ENCODE measurements around the gene ATF3.

Gene ATF3

GRCh38 chr1:212586206-212587015 lies 22.1 kb upstream of the ATF3 start:
- no peak for DNase-seq

DNA sequence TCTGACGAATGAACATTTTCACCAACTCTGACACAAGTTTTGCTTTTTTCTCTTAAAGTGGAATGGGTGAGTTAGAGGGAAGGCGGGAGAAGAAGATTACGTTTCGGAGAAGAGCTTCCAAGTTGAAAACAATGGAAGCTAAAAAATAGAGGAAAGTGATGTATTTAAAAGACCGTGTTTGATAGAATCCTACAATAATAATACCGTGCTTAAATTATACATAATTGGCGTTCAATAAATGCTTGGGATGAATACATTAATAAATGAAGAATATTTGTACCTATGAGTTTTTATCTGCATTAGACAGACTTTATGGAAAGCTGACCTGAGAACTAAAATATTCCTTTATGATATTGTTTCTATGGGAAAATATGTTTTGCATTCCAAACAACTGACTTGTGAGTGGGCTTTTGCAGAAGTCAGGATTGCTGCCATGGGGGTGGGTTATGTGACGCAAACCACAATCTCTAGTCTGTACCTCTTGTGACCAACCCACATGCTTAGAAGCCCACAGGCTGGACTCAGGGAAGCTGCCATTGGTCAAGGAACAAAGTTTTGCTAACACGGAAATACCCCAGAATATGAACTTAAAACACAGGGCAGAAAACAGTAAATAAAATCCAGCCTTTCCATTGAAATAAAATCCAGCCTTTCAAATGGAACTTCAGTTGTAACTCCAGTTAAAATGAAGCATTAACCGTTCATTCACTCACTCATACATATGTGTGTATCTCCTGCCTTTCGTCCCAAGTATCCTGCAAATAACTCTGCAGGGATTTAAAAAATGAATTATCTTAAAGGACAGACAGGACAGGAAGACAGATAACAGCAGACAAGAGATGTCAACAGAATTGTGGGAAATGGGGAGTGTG lies 21.3 kb upstream of the ATF3 start:
- DNase-seq: no peak

GRCh38 chr1:212587888-212588510 lies 20.6 kb upstream of the ATF3 start:
- no peak for DNase-seq

GRCh38 chr1:212589446-212589845 lies 19.1 kb upstream of the ATF3 start:
- no peak for DNase-seq

GRCh38 chr1:212591922-212592321 lies 16.6 kb upstream of the ATF3 start:
- no peak for DNase-seq

- no peak for DNase-seq
These were observed 14.7 kb upstream of the ATF3 start for GRCh38 chr1:212593821-212594251.

DNA sequence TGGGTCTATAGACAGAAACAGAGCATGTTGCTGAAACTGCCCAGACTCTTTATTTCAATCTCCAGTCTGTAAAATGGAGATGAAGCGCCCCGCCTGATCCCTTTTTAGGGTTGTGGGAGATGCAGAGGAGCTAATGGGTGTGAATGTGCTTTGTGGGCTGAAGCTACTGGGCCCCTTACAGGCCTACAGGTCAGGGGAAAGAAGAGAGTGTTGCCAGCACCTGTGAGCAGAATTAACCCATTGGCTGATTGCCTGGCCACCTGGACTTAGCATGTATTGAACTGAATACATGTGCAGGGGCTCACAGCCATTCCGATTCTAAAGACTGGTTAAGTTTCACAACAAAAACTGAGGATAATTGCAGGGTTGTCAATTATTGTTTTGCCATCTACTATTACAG lies 13.9 kb upstream of the ATF3 start:
- no peak for DNase-seq

DNA sequence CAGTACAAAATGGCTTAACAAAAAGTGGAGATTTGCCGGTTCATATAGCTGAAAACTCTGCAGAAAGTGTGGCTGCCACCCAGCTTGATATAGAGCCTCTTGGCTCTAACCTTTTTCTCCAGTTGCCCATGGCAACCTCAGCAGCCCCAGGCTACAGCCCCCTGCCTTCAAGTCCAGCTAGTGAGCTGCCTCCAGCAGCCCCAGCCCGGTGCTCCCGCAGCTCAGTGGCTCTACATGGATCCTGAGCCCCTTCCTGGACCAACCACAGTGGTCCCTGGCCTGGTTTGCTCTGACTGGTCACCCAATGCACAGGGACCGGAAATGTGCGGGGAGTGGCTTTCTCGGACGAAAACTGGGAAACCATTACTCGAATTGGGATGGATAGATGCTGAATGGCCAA lies 13.3 kb upstream of the ATF3 start:
- no peak for DNase-seq

DNA sequence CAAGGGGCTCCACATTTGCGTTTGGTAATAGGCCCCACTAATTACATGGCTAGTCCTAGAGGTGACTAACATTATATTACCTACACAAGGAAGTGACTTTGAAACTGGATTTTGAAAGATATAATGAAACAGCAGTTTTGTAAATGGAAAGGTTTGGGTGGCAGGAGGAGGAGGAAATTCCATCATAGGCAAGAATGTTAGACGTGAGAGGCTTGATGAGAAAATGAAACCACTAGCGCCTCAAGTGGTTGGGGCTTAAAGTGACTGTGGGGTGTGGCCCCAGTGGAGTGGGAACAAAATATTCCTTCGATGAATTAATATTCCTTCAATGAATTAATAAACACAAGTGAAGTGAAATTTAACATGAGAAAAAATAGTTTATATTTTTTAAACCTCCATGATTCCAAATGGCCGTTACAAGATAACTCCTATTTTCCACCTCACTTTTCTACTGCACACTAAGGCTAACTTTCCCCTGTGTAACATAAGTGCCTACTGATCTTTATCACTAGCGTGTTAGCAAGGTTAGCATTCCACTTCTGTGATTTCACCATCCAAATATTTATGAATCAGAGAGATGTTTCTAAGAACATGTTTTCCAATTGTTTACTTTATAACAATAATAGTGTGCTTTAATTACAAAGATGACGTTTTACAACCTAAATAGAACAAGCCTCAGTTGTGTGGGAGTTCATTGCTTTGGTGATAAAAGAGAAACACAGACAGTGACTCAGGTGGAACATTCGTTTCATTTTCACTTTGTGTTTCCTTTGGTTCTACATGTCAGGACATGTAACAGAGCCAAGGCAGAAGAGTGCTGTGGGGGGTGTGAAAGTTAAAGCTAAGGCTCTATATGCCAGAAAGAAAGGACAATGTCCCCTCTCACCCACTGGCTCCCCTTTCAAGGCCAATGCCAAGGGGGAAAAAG lies 12.5 kb upstream of the ATF3 start:
- no peak for DNase-seq

GRCh38 chr1:212596798-212597197 lies 11.8 kb upstream of the ATF3 start:
- DNase-seq: no peak

DNA sequence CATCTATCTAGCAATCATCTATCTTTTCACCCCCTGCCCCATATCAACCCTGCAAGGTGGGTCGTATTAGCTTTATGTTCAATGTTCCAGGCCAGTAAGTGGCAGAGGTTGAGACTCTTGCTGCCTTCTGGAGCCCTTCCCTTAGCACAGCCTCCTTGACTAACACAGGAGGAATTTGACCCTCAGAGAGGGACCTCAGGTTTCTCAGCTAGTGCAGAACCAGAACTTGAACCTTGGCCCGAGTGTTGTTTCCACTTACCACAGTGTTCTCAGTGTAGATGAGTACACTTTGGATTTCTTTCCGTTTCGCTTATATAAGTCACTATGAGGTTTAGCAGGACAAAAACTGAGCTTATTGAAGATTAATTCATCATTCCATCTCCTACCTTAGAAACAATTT lies 11.1 kb upstream of the ATF3 start:
- no peak for DNase-seq

DNA sequence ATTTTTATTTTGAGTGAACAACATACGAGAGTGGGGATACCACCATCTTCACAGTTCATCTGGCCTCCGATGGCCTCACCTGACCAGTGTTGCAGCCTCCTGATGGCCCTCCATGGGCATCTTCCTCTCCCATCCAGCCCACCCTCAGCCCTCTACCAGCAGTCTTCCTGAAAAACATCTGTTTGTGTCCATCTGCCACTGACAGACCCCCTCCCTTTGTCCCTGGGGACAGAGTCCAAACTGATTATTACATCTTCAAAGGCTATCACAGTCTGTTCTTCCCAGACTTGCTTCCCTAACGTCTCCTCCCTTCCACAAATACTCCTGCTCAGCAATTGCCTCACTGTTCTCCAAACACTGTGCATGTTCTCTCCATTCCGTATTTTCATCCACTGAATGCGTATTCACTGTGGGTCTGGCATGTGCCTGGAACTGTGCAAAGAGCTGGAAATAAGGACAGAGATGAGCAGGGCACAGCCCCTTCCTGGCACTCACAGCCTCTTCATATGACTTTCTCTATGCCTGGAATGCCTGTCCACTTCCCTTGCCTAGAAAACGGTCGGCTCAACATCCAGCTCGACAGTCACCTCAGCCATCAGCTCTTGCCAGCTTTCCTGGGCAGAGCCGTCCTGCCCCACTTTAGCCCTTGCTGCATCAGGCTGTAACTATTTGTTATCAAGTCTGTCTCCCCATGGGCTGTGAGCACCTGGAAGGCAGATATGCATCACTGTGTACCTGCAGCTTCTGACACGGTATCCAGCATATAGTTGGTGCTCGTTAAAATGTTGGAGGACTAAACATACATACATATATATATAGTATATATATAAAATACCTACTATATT lies 8.3 kb upstream of the ATF3 start:
- no peak for DNase-seq

- no peak for DNase-seq
These were observed 7.6 kb upstream of the ATF3 start for GRCh38 chr1:212600980-212601379.

DNA sequence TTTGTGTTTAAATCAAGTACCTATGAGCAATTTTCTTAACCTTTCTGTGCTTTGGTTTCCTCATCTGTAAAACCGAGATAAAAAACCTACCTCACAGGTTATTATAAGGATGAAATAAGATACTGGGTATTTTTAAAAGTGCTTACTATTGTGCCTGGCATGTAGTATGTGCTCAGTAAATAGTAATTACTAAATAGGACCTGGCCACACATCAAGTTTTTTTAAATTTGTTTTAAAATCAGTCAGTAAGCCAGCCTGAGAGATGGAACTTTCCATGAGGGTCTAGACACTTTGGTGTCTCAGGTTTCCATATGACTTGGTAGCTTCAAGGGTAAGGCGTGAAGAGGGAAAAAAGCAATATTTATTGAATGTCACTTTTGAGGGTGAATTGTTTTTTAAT lies 7.0 kb upstream of the ATF3 start:
- DNase-seq: no peak

DNA sequence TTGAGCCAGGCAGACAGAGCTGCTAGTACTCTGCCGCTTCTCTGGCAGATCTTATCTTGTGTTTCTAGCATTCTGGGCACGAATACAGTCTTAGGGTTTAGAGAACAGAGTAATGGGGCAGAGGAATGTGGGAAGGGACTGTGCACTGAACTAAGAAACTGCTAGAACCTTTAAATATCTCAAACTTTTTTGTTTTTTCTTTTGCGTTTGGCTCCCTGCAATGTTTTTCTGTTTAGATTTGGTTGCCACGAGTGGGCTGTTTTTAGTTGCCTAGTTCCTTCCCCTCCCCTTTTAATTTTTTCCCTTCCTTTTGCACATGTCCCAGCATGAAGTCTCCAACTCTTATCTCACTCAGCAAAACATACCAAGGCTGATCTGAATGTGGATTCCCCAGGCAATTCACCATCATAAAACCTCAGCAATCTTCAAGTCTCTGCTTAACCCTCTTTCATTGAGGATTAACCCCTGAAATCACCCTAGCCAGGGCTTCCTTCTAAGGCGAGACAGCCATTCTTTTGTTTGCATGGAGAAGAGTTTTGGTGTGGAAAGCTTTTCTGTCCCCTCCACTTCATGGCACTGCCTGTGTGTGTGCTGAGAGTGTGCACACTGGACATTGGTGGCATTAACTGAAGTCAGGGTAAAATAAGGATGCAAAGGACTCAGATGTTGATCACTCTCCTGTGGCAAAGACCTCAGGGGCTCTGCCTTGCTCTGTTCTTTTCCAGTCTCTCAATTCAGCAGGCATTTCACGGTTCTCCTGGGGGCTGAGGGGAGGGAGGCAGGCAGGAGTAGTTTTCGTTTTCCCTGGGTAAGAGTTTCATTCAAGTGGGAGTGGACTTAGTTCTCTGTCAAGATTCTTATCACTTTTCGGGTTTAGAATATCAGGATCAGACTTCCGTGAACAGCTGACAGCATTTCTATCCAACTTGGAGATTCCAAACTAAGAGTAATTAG lies 2.8 kb upstream of the ATF3 start:
- DNase-seq: no peak

- peak in 14 of 56 donors; percentile 5 to 52 (median 24) for DNase-seq
These were observed 2.0 kb upstream of the ATF3 start for GRCh38 chr1:212606395-212607205.

DNA sequence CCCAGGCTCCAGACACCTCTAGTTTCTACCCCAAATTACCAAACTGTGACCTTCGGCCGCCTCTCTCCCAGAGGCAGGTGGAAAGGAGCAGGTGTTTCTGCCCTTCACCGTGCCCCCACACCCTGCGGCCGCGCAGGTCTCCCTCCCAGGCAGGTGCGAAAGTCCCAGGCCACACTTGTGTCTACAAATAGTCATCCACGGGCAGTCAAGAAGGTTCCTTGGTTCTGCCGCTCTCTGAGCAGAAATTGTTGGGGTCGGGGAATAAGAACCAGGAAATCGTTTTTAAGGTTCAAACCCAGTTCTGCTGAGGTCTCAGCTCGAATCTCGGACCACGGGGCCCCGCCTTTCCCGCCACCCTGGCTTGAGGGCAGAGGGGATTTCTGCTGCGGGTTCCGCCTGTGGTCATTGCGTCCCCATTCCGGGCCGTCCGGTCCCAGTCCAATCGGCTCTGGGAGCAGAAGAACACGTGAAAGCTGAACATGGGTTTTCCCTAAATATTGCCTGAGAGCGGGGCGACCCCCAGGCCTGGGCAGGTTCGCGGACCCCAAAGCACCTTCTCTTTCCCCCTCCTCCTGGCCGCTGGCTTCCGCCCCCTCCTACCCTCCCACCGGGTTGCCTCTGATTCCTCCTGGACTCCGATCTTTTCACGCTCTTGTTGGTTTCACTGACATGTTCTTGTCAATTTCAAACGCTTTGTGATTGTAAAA lies 1.2 kb upstream of the ATF3 start:
- DNase-seq: peak in 15 of 56 donors; percentile 24 to 67 (median 42)
